Gastroesophageal sphincter (tissue), 4 donors: ENCODE measurements around the gene NKD1. TPM values are rescaled to one million over a fixed set of nuclear protein-coding genes. Genes with fewer than 3 reads are reported as not detected.

ENCODE experiments used
- ATAC-seq: fragments of 150-250 bp; one replicate; pipeline ENCODE4 v1.9.1; 2016; ENCODE audit warnings: mild to moderate bottlenecking, moderate library complexity
- H3K27ac ChIP-seq, 4 donors: fragments of 200-600 bp; sonication (generic) in 3 of 4; 1 replicate in 3 of 4; 2 replicates in 1 of 4; pipeline ENCODE4 v1.5.1; 2016 to 2019
- H3K27me3 ChIP-seq: fragments of 200-600 bp; sonication (generic); one replicate; pipeline ENCODE4 v1.5.1; 2019
- H3K36me3 ChIP-seq, 2 donors: fragments of 200-600 bp; sonication (generic); one replicate each; pipeline ENCODE4 v1.5.1; 2019; ENCODE audit warnings: control low read depth in 1 of 2
- H3K4me1 ChIP-seq, 3 donors: fragments of 200-600 bp; sonication (generic); 1 replicate in 2 of 3; 2 replicates in 1 of 3; pipeline ENCODE4 v1.5.1; 2016 to 2019; ENCODE audit warnings: control low read depth in 2 of 3
- H3K4me3 ChIP-seq, 2 donors: fragments of 200-600 bp; sonication (generic); one replicate each; pipeline ENCODE4 v1.5.1; 2019; ENCODE audit warnings: mild to moderate bottlenecking in 1 of 2, moderate library complexity in 1 of 2
- H3K9me3 ChIP-seq, 3 donors: fragments of 200-600 bp; sonication (generic); one replicate each; pipeline ENCODE4 v1.5.1; 2017 to 2019; ENCODE audit warnings: control low read depth in 2 of 3
- CTCF ChIP-seq, 4 experiments: fragments of 200-600 bp in 2 of 4; fragments of 450-650 bp in 2 of 4; sonication (generic) in 1 of 4; IDR thresholded peaks; one replicate each; pipeline ENCODE4 v1.5.1; 2017 to 2019; ENCODE audit warnings: antibody characterized with exemption in 4 of 4, mild to moderate bottlenecking in 2 of 4, moderate library complexity in 2 of 4
- EP300 ChIP-seq: sonication (generic); formaldehyde crosslinking; IDR thresholded peaks from one replicate; pipeline ENCODE4 v1.6.1; 2017; ENCODE audit warnings: antibody characterized with exemption, mild to moderate bottlenecking
- POLR2A ChIP-seq, 2 donors: fragments of 450-650 bp; IDR thresholded peaks; one replicate each; pipeline ENCODE4 v1.6.1; 2017; ENCODE audit warnings: antibody characterized with exemption in 2 of 2, mild to moderate bottlenecking in 2 of 2, moderate library complexity in 1 of 2
- POLR2AphosphoS5 ChIP-seq: sonication (generic); formaldehyde crosslinking; IDR thresholded peaks from one replicate; pipeline ENCODE4 v1.6.1; 2017; ENCODE audit warnings: antibody characterized with exemption
- WGBS, 2 donors: methylation state at CpG; one replicate each; pipeline ENCODE4 v1.1.5; 2018; ENCODE audit warnings: low coverage in 1 of 2; 5-methylcytosine and 5-hydroxymethylcytosine counted together
- total RNA-seq, 4 donors: library from RNA; depleted of rRNA; stranded (reverse); fragments of >200 nt; gene quantifications; one replicate each; pipeline ENCODE4 v1.1.0, GENCODE V29; 2016

The NKD1 gene
- total RNA-seq, 4 donors from 2014 or later = 27.7 to 69.2 (median 48.7) TPM

- Histone ChIP-seq H3K4me3 (no peak overlapping the region), H3K36me3 (peaks cover 0 to 26% of the 10 kb centered on the region in 2 donors), H3K27ac (no peak overlapping the region), H3K9me3 (no peaks in the 10 kb centered on the region), H3K4me1 (peaks cover 0 to 79% (median 12%) of the 10 kb centered on the region in 3 donors), H3K27me3 (no peaks in the 10 kb centered on the region)
- ATAC-seq = no peak
- TF ChIP-seq POLR2A (IDR thresholded peaks at IDR 0.05) = no peak
- no peak for TF ChIP-seq CTCF (IDR thresholded peaks at IDR 0.05)
- no peak for TF ChIP-seq POLR2AphosphoS5
- no peak for TF ChIP-seq EP300
- WGBS, 2 donors = 83 to 98% methylated on average over 3 to 9 of the region's 16 CpGs
Measured at GRCh38 chr16:50622643-50623369, 74.6 kb downstream of the NKD1 start.

DNA sequence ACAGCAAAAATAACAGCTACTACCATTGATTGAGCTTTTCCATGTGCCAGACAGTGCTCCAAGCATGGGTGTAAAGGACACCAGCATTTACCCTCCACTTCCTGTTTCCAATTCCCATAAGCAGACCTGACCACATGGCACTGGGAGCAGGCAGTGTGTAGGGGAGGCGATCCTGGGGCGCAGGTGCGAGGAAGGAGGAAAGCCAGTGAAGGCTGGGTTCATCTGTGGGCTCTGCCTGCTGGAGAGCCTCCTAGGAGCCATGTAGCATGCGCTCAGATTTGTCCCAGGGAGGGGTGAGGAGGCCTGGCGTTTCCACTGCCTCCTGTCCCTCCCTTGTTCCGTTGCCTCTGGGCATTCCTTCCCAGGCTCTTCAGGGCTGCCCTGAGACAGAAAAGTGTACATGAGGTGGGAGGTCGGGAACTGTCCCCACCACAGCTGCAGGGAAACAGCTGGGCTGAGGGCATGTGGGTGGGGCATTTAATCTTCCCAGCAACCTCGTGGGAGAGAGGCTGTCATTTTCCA is 76.3 kb downstream of the NKD1 start:
- TF ChIP-seq POLR2AphosphoS5 = no peak
- TF ChIP-seq EP300 = no peak
- no peak for TF ChIP-seq CTCF (IDR thresholded peaks at IDR 0.05)
- no peak for TF ChIP-seq POLR2A (IDR thresholded peaks at IDR 0.05)
- no peak overlapping the region for H3K27ac ChIP-seq
- H3K36me3 ChIP-seq = peaks cover 0 to 30% of the 10 kb centered on the region in 2 donors
- ATAC-seq = no peak
- WGBS, 2 donors = 0 to 80% methylated on average over 1 to 2 of the region's 8 CpGs
- H3K27me3 ChIP-seq = no peaks in the 10 kb centered on the region
- H3K4me1 ChIP-seq = peaks cover 0 to 65% (median 12%) of the 10 kb centered on the region in 3 donors
- no peak overlapping the region for H3K4me3 ChIP-seq
- no peaks in the 10 kb centered on the region for H3K9me3 ChIP-seq

- peak overlapping the region in 2 of 4 donors; percentile 62 to 72 for H3K27ac ChIP-seq
Measured at GRCh38 chr16:50625374-50625773, 77.2 kb downstream of the NKD1 start.

DNA sequence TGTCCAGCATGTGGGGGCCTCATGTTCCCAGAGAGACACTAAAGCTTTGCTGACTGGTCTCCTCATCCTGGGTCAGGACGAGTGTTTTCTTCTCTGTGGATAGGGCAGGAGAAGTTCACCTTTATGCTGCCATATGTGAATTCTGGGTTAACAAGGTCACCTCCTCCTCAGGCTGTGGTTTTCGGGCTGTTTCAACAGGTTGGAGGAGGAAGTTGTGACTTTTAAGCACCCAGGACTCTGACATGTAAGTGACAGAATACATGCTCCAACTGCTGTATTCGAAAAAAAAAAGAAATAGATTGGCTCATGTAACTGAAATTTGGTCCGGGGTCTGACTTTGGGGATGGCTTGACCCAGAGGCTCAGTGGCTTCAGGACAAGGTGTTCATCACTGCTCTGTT is 78.7 kb downstream of the NKD1 start:
- no peak for ATAC-seq
- TF ChIP-seq POLR2AphosphoS5 (no peak), EP300 (no peak), POLR2A (IDR thresholded peaks at IDR 0.05) (no peak), CTCF (IDR thresholded peaks at IDR 0.05) (no peak)
- Histone ChIP-seq H3K9me3 (no peaks in the 10 kb centered on the region), H3K27me3 (no peaks in the 10 kb centered on the region), H3K27ac (peak overlapping the region in 3 of 4 donors; percentile 62 to 72 (median 62)), H3K36me3 (peaks cover 0 to 54% of the 10 kb centered on the region in 2 donors), H3K4me3 (no peak overlapping the region), H3K4me1 (peaks cover 0 to 46% (median 12%) of the 10 kb centered on the region in 3 donors)
- WGBS, 2 donors = 45 to 46% methylated on average over 3 of the region's 4 CpGs

More at GRCh38 chr16:50625374-50625773, 77.2 kb downstream of the NKD1 start:
- no peaks in the 10 kb centered on the region for H3K27me3 ChIP-seq
- ATAC-seq = no peak
- WGBS, 2 donors = no CpG with 5 or more reads among the region's 12 CpGs
- H3K9me3 ChIP-seq = no peaks in the 10 kb centered on the region
- H3K4me1 ChIP-seq = peaks cover 0 to 59% (median 12%) of the 10 kb centered on the region in 3 donors
- H3K4me3 ChIP-seq = no peak overlapping the region
- peaks cover 0 to 39% of the 10 kb centered on the region in 2 donors for H3K36me3 ChIP-seq
- TF ChIP-seq POLR2AphosphoS5 = no peak

DNA sequence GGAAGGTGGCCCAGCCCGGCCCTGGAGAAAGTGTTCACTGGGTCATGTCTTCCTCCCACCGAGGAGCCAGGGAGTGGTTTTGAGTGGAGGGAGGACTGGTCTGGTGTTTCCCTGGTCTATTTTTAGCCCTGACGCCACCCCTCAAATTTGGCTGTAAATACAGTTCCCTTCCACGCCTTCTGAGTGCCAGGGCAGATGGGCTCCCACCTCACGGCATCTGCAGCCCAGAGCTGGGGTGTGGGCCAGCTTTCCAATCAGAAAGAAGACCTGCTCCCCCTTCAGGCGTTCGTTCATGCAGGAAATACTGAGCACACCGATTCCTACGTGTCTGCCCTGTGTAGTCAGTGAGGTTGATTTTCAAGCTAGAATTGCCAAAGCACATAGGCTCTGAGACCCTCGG is 79.2 kb downstream of the NKD1 start:
- peak; percentile 70 for TF ChIP-seq POLR2AphosphoS5
- no peak for TF ChIP-seq EP300
- peak in 3 of 4 experiments; percentile 71 to 75 (median 71) for TF ChIP-seq CTCF (IDR thresholded peaks at IDR 0.05)
- TF ChIP-seq POLR2A (IDR thresholded peaks at IDR 0.05) = no peak
- Histone ChIP-seq H3K36me3 (peaks cover 0 to 59% of the 10 kb centered on the region in 2 donors), H3K4me1 (peaks cover 0 to 43% (median 12%) of the 10 kb centered on the region in 3 donors), H3K27me3 (no peaks in the 10 kb centered on the region), H3K27ac (peak overlapping the region in 3 of 4 donors; percentile 62 to 72 (median 62)), H3K9me3 (no peaks in the 10 kb centered on the region), H3K4me3 (no peak overlapping the region)
- WGBS, 2 donors = 0% methylated on average over 3 to 7 of the region's 10 CpGs
- peak; percentile 79 for ATAC-seq
